NCI-H510A treated with DMSO at 0.1 percent for 48 hours (cell line): ENCODE measurements around the gene RGS6.
"Not testable (repeated sequence)": the region's sequence is repeated elsewhere in the genome, so short reads cannot be mapped to it uniquely, and the experiment has no call there.

ENCODE experiments used
- DNase-seq: peaks from one replicate; lab custom pipeline; 2025; lab: John Stamatoyannopoulos, UW

The RGS6 gene

GRCh38 chr14:72452774-72453173 is 520.5 kb downstream of the RGS6 start:
- DNase-seq: no peak

- DNase-seq: no peak
Observed at GRCh38 chr14:72454388-72455160, 522.3 kb downstream of the RGS6 start.

GRCh38 chr14:72457641-72458040 is 525.4 kb downstream of the RGS6 start:
- no peak for DNase-seq

GRCh38 chr14:72462056-72462455 is 529.8 kb downstream of the RGS6 start:
- no peak for DNase-seq

GRCh38 chr14:72463291-72463866 is 531.1 kb downstream of the RGS6 start:
- no peak for DNase-seq

- no peak for DNase-seq
Observed at GRCh38 chr14:72464226-72464625, 532.0 kb downstream of the RGS6 start.

GRCh38 chr14:72466325-72466724 is 534.1 kb downstream of the RGS6 start:
- no peak for DNase-seq

GRCh38 chr14:72471346-72471745 is 539.1 kb downstream of the RGS6 start:
- DNase-seq: no peak

- no peak for DNase-seq
Observed at GRCh38 chr14:72472845-72473244, 540.6 kb downstream of the RGS6 start.

GRCh38 chr14:72476657-72477499 is 544.6 kb downstream of the RGS6 start:
- no peak for DNase-seq

- DNase-seq: not testable (repeated sequence)
Observed at GRCh38 chr14:72477578-72477977, 545.3 kb downstream of the RGS6 start.

GRCh38 chr14:72478471-72478893 is 546.3 kb downstream of the RGS6 start:
- no peak for DNase-seq

- DNase-seq: no peak
Observed at GRCh38 chr14:72479461-72479931, 547.3 kb downstream of the RGS6 start.

- no peak for DNase-seq
Observed at GRCh38 chr14:72480464-72481243, 548.4 kb downstream of the RGS6 start.

- DNase-seq: no peak
Observed at GRCh38 chr14:72483311-72483710, 551.1 kb downstream of the RGS6 start.

GRCh38 chr14:72485695-72486094 is 553.5 kb downstream of the RGS6 start:
- no peak for DNase-seq

- DNase-seq: no peak
Observed at GRCh38 chr14:72488514-72488913, 556.3 kb downstream of the RGS6 start.

GRCh38 chr14:72492196-72492595 is 560.0 kb downstream of the RGS6 start:
- DNase-seq: no peak

- DNase-seq: no peak
Observed at GRCh38 chr14:72495668-72496067, 563.4 kb downstream of the RGS6 start.

GRCh38 chr14:72498646-72499045 is 566.4 kb downstream of the RGS6 start:
- DNase-seq: no peak

- DNase-seq: no peak
Observed at GRCh38 chr14:72499746-72500145, 567.5 kb downstream of the RGS6 start.
